Measurements from ENCODE around the gene DUOXA2. TPM values are rescaled to one million over a fixed set of nuclear protein-coding genes. Genes with fewer than 3 reads are reported as not detected.
A peak's percentile ranks its signal among the peaks of the same experiment; 100 is the strongest.

Gene DUOXA2
- total RNA-seq, 1 experiment from 2014 or later: not detected

GRCh38 chr15:45112143-45112590, 2.0 kb upstream of the DUOXA2 start (continued):
- TF ChIP-seq CBFB (CRISPR knock-in tag; IDR thresholded peaks at IDR 0.05; ENCODE audit: low read depth) (no peak), ZNF219 (CRISPR knock-in tag; IDR thresholded peaks at IDR 0.05; ENCODE audit: borderline replicate concordance) (no peak)

- peaks cover 96% of the 10 kb centered on the region for H3K27me3 Mint-ChIP-seq (ENCODE audit: low read depth)
- TF ChIP-seq, protein P1, sequence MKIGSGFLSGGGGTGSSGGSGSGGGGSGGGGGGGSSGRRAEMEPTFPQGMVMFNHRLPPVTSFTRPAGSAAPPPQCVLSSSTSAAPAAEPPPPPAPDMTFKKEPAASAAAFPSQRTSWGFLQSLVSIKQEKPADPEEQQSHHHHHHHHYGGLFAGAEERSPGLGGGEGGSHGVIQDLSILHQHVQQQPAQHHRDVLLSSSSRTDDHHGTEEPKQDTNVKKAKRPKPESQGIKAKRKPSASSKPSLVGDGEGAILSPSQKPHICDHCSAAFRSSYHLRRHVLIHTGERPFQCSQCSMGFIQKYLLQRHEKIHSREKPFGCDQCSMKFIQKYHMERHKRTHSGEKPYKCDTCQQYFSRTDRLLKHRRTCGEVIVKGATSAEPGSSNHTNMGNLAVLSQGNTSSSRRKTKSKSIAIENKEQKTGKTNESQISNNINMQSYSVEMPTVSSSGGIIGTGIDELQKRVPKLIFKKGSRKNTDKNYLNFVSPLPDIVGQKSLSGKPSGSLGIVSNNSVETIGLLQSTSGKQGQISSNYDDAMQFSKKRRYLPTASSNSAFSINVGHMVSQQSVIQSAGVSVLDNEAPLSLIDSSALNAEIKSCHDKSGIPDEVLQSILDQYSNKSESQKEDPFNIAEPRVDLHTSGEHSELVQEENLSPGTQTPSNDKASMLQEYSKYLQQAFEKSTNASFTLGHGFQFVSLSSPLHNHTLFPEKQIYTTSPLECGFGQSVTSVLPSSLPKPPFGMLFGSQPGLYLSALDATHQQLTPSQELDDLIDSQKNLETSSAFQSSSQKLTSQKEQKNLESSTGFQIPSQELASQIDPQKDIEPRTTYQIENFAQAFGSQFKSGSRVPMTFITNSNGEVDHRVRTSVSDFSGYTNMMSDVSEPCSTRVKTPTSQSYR (CRISPR knock-in tag; IDR thresholded peaks at IDR 0.05): no peak
- TF ChIP-seq STAT6 (CRISPR knock-in tag; conservative IDR thresholded peaks at IDR 0.05; ENCODE audit: low read depth) (no peak), NR3C1 (CRISPR knock-in tag; conservative IDR thresholded peaks at IDR 0.05; ENCODE audit: low read depth) (no peak), SOX15 (CRISPR knock-in tag; IDR thresholded peaks at IDR 0.05) (no peak), ZNF671 (CRISPR knock-in tag; IDR thresholded peaks at IDR 0.05) (no peak), NR1H2 (CRISPR knock-in tag; IDR thresholded peaks at IDR 0.05) (no peak), SMAD3 (CRISPR knock-in tag; IDR thresholded peaks at IDR 0.05; ENCODE audit: borderline replicate concordance) (no peak), TEAD4 (CRISPR knock-in tag; IDR thresholded peaks at IDR 0.05) (no peak), ZBTB43 (CRISPR knock-in tag; IDR thresholded peaks at IDR 0.05) (no peak), FOXJ3 (CRISPR knock-in tag; IDR thresholded peaks at IDR 0.05; ENCODE audit: borderline replicate concordance) (no peak)
- TF ChIP-seq, protein P2, sequence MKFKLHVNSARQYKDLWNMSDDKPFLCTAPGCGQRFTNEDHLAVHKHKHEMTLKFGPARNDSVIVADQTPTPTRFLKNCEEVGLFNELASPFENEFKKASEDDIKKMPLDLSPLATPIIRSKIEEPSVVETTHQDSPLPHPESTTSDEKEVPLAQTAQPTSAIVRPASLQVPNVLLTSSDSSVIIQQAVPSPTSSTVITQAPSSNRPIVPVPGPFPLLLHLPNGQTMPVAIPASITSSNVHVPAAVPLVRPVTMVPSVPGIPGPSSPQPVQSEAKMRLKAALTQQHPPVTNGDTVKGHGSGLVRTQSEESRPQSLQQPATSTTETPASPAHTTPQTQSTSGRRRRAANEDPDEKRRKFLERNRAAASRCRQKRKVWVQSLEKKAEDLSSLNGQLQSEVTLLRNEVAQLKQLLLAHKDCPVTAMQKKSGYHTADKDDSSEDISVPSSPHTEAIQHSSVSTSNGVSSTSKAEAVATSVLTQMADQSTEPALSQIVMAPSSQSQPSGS (CRISPR knock-in tag; IDR thresholded peaks at IDR 0.05; ENCODE audit: borderline replicate concordance, low read depth): no peak
- TF ChIP-seq, protein P3, sequence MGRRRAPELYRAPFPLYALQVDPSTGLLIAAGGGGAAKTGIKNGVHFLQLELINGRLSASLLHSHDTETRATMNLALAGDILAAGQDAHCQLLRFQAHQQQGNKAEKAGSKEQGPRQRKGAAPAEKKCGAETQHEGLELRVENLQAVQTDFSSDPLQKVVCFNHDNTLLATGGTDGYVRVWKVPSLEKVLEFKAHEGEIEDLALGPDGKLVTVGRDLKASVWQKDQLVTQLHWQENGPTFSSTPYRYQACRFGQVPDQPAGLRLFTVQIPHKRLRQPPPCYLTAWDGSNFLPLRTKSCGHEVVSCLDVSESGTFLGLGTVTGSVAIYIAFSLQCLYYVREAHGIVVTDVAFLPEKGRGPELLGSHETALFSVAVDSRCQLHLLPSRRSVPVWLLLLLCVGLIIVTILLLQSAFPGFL (CRISPR knock-in tag; IDR thresholded peaks at IDR 0.05; ENCODE audit: borderline replicate concordance): no peak
- H3K36me3 Mint-ChIP-seq: no peaks in the 10 kb centered on the region
- peaks cover 41% of the 10 kb centered on the region for H3K4me1 Mint-ChIP-seq
- ChIA-PET POLR2A (no interaction called here), CTCF (interaction anchor here (0.9 to 8.3 kb wide), 8 partner anchors 11 to 424 kb away, joined by 3 to 231 read pairs (median 4); partner anchors contain the start of genes DUOX1 and DUOXA1)
- no peaks in the 10 kb centered on the region for H3K9me3 Mint-ChIP-seq
- H3K27ac Mint-ChIP-seq: no peak overlapping the region
- peak overlapping the region; percentile 64 for H3K4me3 Mint-ChIP-seq
- DNase-seq (ENCODE audit: low spot score) (peak; percentile 45), ATAC-seq (peak; percentile 26)
Observed at GRCh38 chr15:45112591-45113379, 1.3 kb upstream of the DUOXA2 start.
